IPS DF 6.9 (cell line): ENCODE measurements around the gene TMEM176A.
A peak's percentile ranks its signal among the peaks of the same experiment; 100 is the strongest.

ENCODE experiments used
- DNase-seq: peaks from one replicate; pipeline ENCODE4 v3.0.0-alpha.2; 2013; ENCODE audit warnings: low read depth, low spot score
- H3K27ac ChIP-seq: one replicate; pipeline ENCODE4 v1.5.1; 2013; ENCODE audit warnings: low read length, control low read depth
- H3K27me3 ChIP-seq: 2 replicates; pipeline ENCODE4 v1.6.1; 2013; ENCODE audit warnings: mild to moderate bottlenecking, low read length; ENCODE audit not compliant: control insufficient read depth, insufficient read depth
- H3K36me3 ChIP-seq: 2 replicates; pipeline ENCODE4 v1.6.1; 2013; ENCODE audit warnings: low read length; ENCODE audit not compliant: control insufficient read depth, insufficient read depth
- H3K4me1 ChIP-seq: 2 replicates; pipeline ENCODE4 v1.6.1; 2013; ENCODE audit warnings: low read length; ENCODE audit not compliant: control insufficient read depth, insufficient read depth
- H3K4me3 ChIP-seq: 2 replicates; pipeline ENCODE4 v1.5.1; 2013; ENCODE audit warnings: mild to moderate bottlenecking, low read length
- H3K9me3 ChIP-seq: 2 replicates; pipeline ENCODE4 v1.6.1; 2013; ENCODE audit warnings: low read length, inconsistent platforms; ENCODE audit not compliant: control insufficient read depth, insufficient read depth
- WGBS: extraction: QIAGEN DNeasy Blood & Tissue Kit; methylation state at CpG from one replicate; pipeline ENCODE4 v1.1.7; 2013; ENCODE audit warnings: mixed read lengths, missing lambda C conversion rate; ENCODE audit not compliant: insufficient read length, insufficient coverage; 5-methylcytosine and 5-hydroxymethylcytosine counted together

Gene TMEM176A

DNA sequence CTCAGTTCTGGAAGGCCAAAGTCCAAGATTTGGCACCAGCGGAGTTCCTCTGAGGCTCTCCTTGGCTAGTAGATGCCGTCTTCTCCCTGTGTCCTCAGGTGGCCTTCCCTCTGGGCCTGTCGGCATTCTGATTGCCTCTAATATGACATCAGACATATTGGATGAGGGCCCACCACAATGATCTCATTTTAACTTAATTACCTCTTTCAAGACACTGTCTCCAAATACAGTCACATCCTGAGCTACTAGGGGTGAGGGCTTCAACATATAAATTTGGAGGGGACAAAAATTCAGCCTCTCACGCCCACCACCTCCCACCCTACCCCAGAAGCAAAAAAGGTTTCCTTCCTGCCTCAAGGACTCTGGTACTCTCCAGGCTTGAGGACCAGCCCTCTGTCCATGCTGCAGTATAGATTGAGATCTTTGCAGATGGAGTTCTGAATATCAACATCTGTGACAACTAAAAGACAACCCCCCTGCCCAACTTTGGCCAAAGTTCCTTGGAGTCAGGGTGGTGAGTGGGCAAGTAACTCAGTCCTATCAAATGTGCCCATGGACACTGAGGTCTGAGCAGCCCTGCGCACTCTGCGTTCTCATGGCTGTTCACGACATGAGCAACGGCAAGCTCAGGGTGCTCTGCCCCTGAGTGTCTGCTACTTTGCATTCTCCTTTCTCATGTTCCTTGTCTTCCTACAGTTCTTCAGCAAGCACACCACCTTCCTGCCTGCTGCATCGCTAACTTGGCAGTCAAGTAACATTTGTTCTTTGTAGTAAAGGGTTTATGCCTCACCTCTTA is 11.9 kb upstream of the TMEM176A start:
- Histone ChIP-seq H3K27me3 (peaks cover 2% of the 10 kb centered on the region; the same call in 1 of the 2 replicates), H3K36me3 (no peaks in the 10 kb centered on the region), H3K4me3 (no peak overlapping the region), H3K9me3 (no peaks in the 10 kb centered on the region), H3K4me1 (no peaks in the 10 kb centered on the region), H3K27ac (no peak overlapping the region)
- DNase-seq = no peak
- WGBS = no CpG with 5 or more reads among the region's 9 CpGs

DNA sequence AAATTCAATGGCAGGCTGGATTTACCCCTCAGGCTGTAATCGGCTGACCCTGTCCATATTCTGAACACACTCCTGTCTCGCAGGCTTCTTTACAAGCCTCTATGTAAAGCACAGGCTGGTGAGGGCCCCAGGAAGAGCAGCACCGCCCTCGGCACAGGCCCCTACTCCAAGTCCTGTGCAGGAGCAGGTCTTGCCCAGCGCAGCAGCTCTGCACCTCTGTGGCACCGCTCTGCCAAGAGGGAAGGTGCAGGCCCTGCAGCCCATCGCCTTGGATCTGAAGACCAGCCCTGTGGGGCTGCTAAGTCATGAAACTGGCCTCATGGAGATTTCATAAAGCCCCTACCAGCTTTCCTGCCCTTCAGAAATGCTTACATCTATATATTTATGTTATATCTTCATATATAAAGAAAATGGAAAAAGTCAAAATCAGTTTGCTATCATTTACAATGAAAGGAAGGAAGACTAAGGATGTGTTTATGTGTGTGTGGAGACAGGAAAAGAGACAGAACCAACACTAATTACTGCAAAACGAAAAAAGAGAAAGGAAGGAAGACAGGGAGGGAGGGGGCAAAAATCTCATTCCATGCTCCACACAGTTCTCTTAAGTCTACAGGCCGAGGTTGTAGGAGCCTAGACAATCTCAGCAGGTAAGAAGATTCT is 10.0 kb upstream of the TMEM176A start:
- no peak for DNase-seq
- Histone ChIP-seq H3K4me1 (no peaks in the 10 kb centered on the region), H3K36me3 (no peaks in the 10 kb centered on the region), H3K27me3 (no peaks in the 10 kb centered on the region), H3K27ac (no peak overlapping the region), H3K9me3 (no peaks in the 10 kb centered on the region), H3K4me3 (no peak overlapping the region)
- no CpG with 5 or more reads among the region's 9 CpGs for WGBS

DNA sequence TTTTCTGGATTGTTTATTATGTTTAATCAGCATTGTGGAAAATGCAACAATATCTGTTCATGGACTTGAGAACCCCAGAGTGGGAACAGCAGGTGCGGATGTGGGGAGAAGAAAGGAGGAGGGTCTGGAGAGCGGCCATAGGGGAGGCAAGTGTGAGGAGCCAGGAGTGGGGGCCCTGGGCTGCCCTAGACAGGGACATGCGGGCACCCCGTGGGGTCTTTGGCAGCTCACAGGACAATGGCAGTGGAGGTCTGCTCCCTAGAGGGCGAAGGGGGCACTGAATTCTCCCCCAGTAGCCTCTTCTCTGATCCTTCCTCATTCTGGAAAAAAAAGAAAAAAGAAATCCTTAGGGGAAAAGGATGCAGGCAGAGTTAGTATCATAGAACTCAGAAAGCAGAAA is 9.3 kb upstream of the TMEM176A start:
- Histone ChIP-seq H3K4me3 (no peak overlapping the region), H3K27me3 (no peaks in the 10 kb centered on the region), H3K36me3 (no peaks in the 10 kb centered on the region), H3K27ac (no peak overlapping the region), H3K9me3 (no peaks in the 10 kb centered on the region), H3K4me1 (no peaks in the 10 kb centered on the region)
- no peak for DNase-seq
- WGBS = no CpG with 5 or more reads among the region's 5 CpGs

DNA sequence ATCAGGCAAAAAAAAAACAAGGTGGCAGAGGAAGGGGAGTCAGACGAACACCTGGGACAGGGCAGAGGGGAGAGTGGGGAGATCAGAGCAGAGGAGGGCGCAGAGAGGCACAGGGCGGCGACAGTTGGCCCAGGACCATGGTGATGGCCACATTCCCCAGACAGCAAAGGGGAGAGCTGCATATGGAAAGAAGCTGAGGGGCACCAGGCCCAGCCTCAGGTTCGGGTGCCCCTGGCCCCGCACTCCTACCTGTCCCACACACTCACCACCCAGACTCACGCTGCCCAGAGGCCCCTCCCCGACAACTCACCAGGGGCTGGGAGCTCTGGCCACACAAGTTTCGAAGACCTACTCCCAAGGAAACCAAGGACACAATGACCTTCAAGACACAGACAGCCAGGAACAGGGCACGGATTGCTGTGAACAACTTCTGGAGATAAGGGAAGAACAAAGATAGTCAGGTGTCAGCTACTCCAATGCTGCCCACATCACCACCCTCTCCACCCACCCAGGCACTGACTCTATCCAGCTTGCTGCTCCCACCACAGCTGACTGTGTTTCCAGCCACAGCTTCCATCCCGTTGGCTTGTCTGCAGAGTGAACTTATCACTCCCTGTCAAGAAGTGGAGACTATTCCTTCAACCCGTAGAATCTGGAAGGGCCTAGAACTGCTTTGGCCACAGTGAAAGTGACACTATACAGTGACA is 8.7 kb upstream of the TMEM176A start:
- Histone ChIP-seq H3K36me3 (no peaks in the 10 kb centered on the region), H3K9me3 (no peaks in the 10 kb centered on the region), H3K4me1 (no peaks in the 10 kb centered on the region), H3K4me3 (no peak overlapping the region), H3K27ac (no peak overlapping the region), H3K27me3 (no peaks in the 10 kb centered on the region)
- no peak for DNase-seq
- WGBS = no CpG with 5 or more reads among the region's 12 CpGs

DNA sequence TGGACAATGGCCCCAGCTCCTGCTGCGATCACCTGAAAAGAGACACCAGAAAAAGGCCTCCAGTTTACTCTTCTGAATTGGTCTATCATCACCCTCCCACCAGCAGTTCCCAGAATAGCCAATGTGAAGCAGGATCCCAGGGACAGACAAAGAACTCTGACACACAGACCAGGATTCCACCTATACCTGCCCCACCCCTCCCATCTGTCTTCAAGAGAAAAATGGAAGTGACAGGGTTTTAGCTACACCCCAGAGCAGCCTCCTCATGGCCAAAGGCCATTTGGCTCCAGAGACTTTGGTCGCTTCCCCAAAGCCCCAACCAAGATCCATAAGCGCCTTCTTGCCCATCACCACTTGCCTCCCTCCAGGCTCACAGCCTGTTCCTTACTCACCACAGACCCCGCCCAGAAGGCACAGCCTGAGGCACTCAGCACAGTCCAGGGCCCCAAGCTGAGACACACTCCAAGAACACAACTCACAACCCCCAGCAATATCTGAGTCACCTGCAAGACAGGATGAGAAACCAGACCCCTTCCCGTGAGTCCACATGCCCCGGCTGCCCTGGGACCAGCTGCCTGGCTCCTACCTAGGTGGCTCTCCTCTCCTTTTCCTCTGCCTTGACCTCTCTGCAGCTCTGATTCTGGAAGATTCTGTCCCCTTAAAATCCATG is 6.9 kb upstream of the TMEM176A start:
- no CpG with 5 or more reads among the region's 6 CpGs for WGBS
- no peaks in the 10 kb centered on the region for H3K9me3 ChIP-seq
- H3K27me3 ChIP-seq = no peaks in the 10 kb centered on the region
- H3K36me3 ChIP-seq = no peaks in the 10 kb centered on the region
- no peak for DNase-seq
- no peaks in the 10 kb centered on the region for H3K4me1 ChIP-seq
- no peak overlapping the region for H3K4me3 ChIP-seq
- no peak overlapping the region for H3K27ac ChIP-seq

DNA sequence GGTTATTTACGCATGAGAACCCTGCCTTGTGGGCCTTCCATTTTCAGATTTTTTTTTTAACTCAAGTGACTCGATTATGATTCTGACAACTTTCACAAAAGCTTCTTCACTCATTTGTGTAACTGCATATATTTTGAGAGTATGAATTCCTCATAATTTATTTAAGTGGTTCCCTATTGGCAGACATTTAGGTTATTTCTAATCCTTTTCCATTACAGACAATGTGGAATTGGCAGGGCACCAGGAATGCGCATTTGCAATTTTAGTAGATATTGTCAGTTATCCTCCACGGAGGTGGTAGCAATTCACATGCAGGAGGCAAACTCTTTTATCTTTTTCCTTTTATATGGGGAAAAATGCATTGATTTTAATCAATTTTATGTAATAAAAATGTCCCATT is 2.9 kb upstream of the TMEM176A start:
- Histone ChIP-seq H3K27me3 (peaks cover 34% of the 10 kb centered on the region), H3K4me1 (peaks cover 7% of the 10 kb centered on the region), H3K4me3 (no peak overlapping the region), H3K36me3 (no peaks in the 10 kb centered on the region), H3K27ac (no peak overlapping the region), H3K9me3 (no peaks in the 10 kb centered on the region)
- no CpG with 5 or more reads among the region's 4 CpGs for whole genome bisulfite sequencing
- DNase-seq = no peak

DNA sequence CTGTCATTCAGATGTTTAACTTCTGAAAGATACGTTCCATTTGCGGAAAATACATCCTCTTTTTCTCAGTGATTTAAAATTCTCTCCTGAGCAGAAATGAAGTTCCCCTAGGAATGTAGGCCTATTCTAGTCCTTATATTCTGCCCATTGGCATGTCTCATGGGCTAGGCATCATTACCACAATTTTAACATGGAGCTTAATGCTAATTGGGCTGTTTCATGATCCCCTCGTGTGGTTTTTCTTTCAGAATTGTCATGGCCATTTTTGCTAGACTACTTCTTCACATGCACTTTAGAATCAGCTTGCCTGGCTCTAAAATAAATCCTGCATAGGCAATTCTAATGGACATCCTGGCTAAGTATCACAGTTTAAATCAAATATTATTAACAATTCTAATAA is 1.4 kb upstream of the TMEM176A start:
- Histone ChIP-seq H3K9me3 (no peaks in the 10 kb centered on the region), H3K27ac (no peak overlapping the region), H3K27me3 (peaks cover 37% of the 10 kb centered on the region), H3K36me3 (no peaks in the 10 kb centered on the region), H3K4me1 (peaks cover 7% of the 10 kb centered on the region), H3K4me3 (no peak overlapping the region)
- WGBS = no CpG with 5 or more reads among the region's 3 CpGs
- no peak for DNase-seq

DNA sequence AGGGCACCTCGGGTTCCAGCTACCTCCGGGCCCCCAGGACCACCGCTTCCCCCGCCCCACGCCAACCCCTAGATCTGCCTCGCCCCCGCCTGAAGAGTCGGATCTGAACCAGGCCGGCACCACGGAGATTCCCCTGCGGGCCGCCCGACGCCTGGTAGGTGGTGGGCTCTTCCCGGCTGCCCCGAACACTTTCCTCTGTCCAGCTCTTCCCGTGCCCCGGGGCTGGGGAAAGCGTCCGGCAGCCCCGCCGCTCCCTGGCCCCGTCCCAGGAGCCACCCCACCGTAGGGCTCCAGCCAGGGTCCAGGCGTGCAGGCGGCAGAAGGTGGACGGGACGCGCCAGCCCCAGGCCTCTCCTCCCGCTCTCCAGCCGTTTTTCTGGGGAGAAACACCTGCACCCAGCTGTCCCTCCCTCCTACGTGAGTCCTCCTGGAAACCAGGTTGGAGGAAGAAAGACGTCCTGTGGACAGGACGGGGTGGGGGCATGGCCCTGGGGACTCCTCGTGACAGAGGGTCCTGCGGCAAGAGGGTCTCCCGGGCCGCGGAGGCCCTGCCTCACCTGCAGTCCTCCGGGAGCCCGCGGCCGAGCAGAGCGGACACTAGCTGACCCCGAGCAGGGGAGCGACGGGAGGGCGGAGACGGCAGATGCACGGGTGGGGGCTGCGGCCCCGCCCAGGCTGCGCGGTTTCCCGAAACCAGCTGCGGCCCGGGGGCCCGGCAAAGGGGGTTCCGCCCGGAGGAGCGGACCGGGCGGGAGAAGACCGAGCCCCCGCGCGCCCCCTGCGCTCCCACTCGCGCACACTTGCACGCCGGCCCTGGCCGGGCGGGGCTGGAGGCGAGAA is 608 bp upstream of the TMEM176A start, which contains the start of gene TMEM176B:
TMEM176B (minus strand) TSS at position 624 of the 840 bp plus-strand sequence. CDS start 3,795 bp downstream, outside the sequence.
- H3K4me1 ChIP-seq = peaks cover 7% of the 10 kb centered on the region
- WGBS = no CpG with 5 or more reads among the region's 75 CpGs
- DNase-seq = no peak
- H3K27me3 ChIP-seq = peaks cover 37% of the 10 kb centered on the region
- H3K9me3 ChIP-seq = no peaks in the 10 kb centered on the region
- H3K27ac ChIP-seq = no peak within 1 kb of the TSS
- no peaks in the 10 kb centered on the region for H3K36me3 ChIP-seq
- peak within 1 kb of the TSS; percentile 50; the same call in 1 of the 2 replicates for H3K4me3 ChIP-seq

DNA sequence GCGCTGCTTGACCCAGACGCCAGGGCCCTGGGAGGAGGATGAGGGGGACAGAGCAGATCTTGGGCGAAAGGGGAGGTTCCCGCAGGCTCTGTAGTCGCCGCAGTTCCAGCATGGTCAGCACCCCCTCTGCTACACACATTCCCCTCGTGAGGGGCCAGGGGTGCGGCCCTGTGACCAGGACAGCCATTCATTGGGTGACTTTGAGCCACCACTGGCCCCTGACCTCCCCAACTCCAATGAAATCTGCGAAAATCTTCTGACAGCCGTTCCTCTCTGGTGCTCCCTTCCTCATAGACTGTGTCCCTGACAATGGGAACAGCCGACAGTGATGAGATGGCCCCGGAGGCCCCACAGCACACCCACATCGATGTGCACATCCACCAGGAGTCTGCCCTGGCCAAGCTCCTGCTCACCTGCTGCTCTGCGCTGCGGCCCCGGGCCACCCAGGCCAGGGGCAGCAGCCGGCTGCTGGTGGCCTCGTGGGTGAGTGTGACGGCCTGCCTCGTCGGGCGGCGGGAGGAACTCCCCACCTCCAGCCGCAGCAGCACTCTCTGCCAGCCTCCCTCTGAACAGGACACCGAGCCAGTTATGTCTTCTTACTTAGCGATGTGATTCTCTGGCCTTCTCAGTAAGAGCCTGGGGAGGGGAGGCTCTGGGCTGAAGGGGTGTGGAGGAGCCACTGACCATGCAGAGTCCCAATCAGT is 825 bp downstream of the TMEM176A start:
- H3K36me3 ChIP-seq = no peaks in the 10 kb centered on the region
- H3K9me3 ChIP-seq = no peaks in the 10 kb centered on the region
- no peak for DNase-seq
- no CpG with 5 or more reads among the region's 26 CpGs for WGBS
- H3K4me3 ChIP-seq = peak overlapping the region; percentile 50; the same call in 1 of the 2 replicates
- H3K4me1 ChIP-seq = peaks cover 7% of the 10 kb centered on the region
- H3K27ac ChIP-seq = no peak overlapping the region
- H3K27me3 ChIP-seq = peaks cover 37% of the 10 kb centered on the region
